NCI-H146 treated with DMSO at 0.1 percent for 48 hours (cell line): ENCODE results near the gene SURF4.

Experiments used
- DNase-seq: peaks from one replicate; lab custom pipeline; 2025; ENCODE audit not compliant: unreplicated experiment; lab: John Stamatoyannopoulos, UW

Gene SURF4

GRCh38 chr9:133375116-133375723, 640 bp downstream of the SURF4 start:
- no peak for DNase-seq

- no peak for DNase-seq
Measured at GRCh38 chr9:133374612-133375115, 1.2 kb downstream of the SURF4 start.

- no peak for DNase-seq
Measured at GRCh38 chr9:133372144-133372543, 3.7 kb downstream of the SURF4 start.

- no peak for DNase-seq
Measured at GRCh38 chr9:133371261-133371711, 4.6 kb downstream of the SURF4 start.

DNA sequence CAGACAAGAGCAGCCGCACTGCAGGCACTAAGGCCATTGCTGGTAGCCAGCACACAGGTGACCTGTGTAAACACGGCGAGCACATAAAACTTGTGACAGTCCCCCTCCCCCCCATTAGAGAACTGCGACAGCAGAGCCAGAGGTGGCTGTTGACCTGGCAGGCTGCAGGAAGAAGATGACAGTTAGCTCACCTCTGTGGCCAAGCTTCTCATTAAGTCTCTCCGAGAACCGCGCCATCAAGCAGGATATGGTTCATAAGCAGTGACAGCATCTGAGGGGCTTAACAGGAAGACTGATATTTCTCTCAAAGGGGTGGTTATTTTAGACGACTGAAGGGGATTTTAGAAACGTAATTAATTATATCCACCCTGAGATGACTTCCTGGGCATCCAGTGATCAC, 5.2 kb downstream of the SURF4 start:
- DNase-seq = no peak

DNA sequence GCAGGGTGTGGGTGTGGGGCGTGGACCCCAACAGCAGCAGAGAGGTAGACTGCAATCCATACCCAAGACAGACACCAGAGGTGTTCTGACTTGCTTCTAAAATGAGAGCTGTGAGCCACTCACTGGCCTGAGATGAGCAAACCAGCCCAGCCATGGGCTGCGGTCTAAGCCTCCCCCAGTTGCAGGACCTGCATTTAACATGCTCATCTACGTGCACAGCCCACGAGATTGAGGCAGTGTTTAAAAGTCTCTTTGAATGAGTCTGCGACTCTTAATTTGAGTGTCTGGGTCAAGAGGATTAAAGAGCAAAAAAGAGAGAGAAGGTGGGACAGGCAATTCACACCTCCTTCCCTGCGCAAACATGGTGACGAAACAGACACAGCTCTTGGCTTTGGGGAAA, 5.9 kb downstream of the SURF4 start:
- DNase-seq = no peak

DNA sequence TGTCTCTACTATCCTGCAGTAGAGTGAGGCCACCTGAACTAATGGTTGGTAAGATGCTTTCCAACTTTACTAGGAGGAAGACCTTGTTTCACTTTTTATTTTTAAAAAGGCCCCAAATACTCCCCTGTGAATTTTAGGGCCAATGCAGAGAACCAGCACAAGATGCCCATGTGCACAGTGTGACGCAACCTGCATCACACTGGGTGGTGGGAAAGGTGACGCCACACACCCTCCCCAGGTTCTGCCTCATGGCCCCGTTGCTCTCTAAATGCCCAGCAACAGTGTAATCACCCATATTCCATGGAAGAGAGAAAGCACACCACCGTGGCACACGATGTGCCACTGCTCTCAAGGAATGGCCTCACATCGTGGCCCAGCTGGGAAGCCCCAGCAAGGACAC, 6.4 kb downstream of the SURF4 start:
- no peak for DNase-seq

- DNase-seq = peak; percentile 70
Measured at GRCh38 chr9:133368249-133368881, 7.5 kb downstream of the SURF4 start.

DNA sequence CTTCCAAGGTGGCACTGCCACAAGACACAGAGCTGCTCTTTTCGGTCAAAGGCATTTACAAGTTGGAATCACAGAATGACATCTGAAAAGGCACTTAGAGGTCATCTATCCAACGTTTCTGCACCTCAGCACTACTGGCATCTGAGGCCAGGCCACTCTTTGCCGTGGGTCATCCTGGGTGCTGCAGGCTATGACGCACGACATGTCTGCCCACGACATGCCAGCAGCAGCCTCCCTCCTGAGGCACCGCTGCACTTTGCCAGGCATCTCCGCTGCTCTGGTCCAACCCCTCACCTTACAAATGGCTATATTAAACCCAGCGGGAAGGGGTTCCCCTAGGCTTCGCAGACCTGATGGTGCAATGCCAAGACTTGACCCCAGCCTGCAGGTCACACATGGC, 8.1 kb downstream of the SURF4 start:
- DNase-seq = no peak

- no peak for DNase-seq
Measured at GRCh38 chr9:133367221-133367620, 8.6 kb downstream of the SURF4 start.

DNA sequence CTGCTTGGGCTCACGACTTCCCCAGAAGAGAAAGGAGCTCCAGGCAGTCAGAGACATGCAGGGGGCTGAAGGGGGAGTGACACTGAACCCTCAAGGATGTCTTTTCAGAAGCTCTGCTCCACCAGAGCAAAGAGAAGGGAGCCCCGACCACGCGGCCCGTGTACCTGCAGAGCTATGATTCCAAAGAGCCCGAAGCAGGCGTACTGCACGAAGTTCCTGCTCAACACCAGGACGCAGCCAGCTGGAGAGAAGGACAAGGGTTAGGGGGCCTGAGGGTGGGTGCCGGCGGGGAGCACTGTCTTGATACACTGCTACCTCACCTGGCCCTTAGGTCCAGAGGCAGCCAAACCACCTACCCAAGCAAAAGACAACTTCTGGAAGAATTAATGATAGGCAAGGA, 9.4 kb downstream of the SURF4 start:
- no peak for DNase-seq

DNA sequence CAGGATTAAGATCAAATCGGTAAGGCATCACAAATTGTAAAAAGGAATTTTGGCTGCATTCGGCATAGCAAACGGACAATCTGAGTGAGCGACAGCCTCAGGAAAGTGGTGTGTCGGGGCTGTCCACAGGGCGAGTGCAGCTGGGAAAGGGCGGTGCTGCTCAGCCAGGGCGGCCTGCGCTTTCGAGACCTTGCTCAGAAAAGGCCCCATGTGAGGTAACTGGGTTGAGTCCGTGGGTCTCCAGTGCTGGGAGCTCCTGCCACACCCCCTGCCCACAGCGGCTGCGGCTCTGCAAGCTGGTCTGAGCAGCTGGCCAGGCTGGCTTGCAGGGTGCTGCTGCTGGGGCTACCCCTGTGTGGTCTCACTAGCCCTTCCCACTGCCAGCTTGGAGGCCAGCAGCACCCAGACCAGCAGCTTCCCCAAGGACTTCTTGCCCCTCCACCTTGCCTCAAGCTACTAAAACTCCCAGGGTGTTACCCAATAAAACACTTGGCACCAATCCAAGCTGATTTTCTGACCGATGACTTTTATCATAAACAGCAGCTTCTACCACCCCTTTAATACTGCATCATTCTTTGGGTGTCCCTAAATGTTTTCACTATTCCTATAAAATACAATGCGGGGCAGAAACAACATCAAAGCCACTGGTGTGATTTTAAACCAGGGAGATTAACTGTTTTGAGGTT, 13.4 kb downstream of the SURF4 start:
- DNase-seq = no peak

GRCh38 chr9:133361507-133362092, 14.3 kb downstream of the SURF4 start:
- DNase-seq = no peak

GRCh38 chr9:133360400-133361393, 15.2 kb downstream of the SURF4 start:
- DNase-seq = no peak

DNA sequence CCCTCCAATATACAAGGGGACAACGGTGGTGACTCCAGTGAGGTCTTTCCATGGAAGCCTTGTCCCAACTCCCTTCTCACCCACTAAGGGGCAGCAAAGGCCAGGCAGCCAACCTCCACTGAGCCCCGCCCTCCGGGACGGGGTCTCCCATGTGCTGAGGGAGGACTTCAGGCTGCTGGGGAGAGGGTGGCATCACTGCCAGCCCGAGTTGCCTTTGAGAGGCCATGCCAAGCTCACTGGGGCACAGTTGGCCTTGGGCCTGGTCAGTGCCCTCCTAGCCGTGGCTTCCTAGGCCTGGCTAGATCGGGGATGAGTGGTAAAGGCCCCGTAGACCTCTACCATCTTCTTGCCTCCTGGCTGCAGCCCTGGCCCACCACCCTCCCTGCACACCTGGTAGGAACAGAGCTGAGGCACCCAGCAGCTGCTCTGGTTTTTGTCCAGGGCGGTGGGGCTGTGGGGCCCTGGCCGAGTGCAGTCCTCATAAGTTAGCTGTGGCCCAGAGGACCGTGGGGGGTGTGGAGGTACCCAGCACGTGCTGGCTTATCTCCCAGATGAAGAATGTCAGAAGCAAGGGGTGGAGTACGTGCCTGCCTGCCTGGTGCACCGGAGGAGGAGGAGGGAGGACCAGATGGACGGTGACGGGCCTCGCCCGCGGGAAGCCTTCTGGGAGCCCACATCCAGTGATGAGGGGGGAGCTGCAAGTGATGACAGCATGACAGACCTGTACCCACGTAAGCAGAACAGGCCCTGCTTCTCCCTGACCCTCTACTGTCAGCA, 16.3 kb downstream of the SURF4 start:
- no peak for DNase-seq

DNA sequence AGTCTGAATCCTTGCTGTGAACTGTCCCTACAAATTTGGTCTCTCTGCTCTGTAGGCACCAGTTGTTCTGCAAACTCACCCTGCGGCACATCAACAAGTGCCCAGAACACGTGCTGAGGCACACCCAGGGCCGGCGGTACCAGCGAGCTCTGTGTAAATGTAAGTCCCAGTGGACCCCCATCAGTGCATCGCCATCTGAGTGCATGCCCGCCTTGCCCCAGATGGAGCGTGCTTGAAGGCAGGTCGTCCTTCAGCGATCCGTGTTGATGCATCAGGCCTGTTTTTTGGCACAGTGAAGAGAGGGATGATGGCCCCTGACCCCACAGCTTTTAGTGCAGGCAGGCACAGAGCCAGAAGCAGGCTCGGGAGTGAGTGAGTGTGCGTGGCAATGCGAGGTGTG, 18.2 kb downstream of the SURF4 start:
- DNase-seq = no peak

GRCh38 chr9:133356391-133357091, 19.3 kb downstream of the SURF4 start, which contains the start of the genes SURF1 and SURF2:
Gene SURF1 (minus strand): TSS chr9:133356487. CDS start chr9:133356453, 34 bp downstream.
Gene SURF2 (plus strand): TSS chr9:133356550. CDS start chr9:133356593, 43 bp downstream.
- DNase-seq = peak; percentile 12

GRCh38 chr9:133355881-133356357, 19.9 kb downstream of the SURF4 start:
- peak; percentile 8 for DNase-seq

- no peak for DNase-seq
Measured at GRCh38 chr9:133354766-133355165, 21.1 kb downstream of the SURF4 start.
